Stimulated activated CD4-positive, alpha-beta T cell treated with anti-CD3 and anti-CD28 coated beads, Interleukin-1b, Interleukin-23, amount 100 ng/mL, for 24 hours (primary cell): ENCODE data around the gene OTOF.

Source experiments
- DNase-seq, 4 experiments: peaks; one replicate each; pipeline ENCODE4 v3.0.0-alpha.2; 2020; ENCODE audit warnings: low read depth in 4 of 4, low spot score in 1 of 4

The OTOF gene

DNA sequence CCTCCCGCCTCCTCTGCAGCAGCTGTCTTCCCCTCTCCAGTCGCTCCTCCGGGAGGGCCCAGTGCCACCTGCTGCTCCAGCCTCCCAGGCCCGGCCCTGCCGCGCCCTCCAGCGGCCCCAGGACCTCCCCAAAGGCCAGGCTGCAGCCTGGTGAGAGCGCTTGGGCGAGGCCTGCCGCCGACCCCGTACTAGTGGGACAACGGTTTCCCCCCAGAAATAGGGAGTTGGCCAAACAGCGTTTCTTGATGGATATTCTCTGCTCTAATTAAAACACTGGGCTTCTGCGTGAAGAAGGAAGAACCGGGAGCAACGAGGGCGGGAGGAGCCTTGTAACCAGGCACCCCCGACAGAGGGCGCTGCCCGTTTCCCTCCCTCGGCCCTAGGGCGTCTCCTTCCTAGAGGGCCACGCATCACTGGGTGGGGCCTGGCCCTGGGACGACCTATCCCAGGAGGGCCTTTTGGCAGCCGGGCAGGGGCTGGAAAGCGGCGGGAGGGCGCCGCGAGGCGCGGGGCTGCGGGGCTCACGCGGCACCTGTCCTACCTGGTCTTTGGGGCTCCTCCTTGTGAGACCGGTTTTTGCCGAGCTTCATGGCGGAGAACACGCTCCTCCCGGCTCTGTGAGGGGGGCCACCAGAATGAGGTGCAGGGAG, 25.4 kb upstream of the OTOF start:
- peak; percentile 69 to 87 (median 78) for DNase-seq

DNA sequence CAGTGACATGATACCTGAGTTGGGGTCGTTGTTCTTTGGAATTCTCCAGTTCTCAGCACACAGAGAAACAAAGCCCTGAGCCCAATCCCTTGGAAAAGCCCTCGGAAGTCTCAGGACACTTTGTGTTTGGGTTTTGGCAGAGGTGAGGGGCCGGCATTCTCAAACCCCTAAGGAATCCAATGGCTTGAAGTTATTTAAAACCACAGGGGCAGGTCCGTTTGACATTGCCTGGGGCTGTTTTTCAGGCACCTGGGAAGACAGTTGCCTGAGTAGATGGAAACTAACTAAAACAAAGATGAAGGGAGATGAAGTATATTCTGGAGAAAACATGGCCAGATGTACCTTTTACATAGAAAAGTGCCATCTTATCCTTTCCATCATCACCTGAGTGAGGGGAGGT, 22.5 kb upstream of the OTOF start:
- no peak for DNase-seq

DNA sequence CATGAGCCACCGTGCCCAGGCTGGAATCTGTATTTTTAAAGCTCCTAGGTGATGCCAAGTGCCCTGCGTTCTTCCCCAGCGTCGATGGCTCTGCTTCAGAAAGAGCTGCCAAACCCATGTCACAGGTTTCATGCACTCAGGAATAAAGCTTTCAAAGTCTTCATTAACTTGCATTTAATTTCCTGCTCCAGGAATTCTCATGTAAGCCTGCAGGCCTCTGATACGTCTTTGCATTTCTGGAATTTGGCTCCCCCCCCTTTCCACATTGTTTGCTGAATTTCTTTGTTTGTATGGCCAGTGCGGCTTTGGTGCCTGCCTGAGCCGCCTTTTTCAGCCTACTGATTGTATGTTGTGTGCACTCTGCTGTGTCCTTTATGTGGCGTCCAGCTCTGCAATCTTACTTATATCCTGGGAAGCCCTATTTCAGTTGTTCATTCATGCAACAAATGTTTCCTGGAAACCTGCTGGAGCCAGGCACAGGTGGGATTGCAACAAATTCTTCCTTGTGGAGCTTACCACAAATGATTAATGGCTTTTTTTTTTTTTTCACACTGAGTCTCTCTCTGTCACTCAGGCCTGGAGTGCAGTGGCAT, 17.9 kb upstream of the OTOF start:
- DNase-seq: no peak

DNA sequence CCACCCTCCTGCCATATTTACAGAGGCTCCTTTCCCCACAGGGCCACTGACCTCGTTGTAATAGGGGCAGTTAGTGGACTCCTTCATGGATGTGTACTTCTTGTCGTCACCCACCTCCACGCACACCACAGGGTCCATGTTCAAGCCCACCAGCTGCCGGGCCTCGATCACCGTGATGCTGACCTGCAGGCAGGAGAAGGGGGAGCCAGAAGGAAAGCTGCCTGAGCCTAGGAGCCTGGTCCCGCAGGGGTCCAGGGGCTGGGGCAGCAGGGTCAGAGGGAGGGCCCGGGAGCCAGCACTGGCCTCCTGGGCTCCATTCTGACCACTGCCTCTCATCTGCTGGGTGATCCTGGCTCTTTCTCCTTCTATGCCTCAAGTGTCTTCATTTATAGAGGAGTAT, 17.0 kb upstream of the OTOF start:
- no peak for DNase-seq

DNA sequence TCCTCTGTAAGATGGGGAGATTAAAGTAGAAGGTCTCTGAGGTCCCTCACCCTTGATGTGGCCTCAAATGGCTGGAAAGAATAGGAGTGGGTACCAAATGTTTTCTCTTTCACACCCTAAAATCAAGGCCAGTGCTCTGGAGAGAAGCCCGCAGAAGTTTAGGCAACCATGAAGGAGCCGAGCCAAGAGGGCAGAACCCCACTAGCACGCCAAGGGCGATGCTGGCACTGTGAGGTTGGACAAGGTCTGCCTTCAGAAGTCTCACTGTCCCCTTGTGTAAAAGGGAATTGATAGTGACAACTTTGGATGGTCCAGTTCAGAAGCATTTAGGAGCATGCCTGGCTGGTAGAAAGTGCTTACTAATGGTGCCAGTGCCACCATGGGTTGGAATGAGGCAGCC, 16.3 kb upstream of the OTOF start:
- no peak for DNase-seq

DNA sequence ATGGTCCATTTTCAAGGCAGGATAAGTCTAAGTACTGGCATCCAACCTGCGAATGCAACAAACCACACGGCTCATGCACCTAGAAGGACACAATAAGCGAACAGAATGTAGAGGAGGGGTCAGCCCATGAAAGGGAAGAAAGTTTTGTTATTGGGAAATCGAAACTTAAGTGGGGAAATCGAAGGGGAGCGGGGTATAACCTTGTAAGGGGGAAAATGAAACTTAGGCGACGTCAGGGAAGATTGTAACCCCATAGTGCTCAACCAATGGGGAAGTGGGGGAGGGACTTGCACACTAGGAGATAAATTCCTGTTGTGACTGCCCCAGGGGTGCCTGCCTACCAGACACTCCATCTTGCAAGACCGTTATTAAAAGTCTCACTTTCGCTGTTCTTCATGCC, 15.6 kb upstream of the OTOF start:
- DNase-seq: no peak

DNA sequence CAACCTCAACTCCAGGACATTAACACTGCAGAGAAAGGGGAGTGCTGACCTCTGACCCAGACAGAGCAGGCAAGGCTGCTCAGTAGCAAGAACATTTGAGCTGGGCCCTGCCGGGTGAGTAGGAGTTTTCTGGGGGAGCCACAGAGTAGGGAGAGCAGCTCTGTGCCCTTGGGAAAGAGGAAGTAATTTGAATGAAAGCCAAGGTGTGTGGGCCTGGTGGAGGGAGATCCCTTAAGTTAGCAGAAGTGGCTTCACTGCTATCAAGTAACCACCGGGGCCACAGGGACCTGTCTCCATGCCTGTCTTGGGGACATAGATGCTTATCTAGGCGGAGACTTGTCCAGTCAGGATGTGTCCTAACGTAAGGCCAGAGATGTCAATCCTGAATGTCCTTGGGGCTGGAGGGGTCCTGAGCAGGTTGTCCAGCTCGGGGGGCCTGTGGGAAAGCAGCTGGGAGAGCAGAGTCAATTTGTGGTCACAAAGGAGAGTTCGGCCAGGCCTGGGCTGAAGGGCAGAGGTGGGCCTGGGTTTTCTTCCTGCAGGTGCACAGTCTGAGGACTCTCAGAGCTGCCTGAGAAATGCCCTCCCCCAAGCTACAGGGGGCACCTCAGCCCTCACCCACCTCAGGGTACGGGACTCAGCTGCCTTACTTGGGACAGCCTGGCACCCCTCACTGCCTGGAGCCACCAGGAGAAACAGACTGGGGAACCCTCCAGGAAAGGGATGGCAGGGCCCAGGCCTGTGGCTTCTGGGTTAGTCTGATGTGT, 15.0 kb upstream of the OTOF start:
- DNase-seq: no peak

DNA sequence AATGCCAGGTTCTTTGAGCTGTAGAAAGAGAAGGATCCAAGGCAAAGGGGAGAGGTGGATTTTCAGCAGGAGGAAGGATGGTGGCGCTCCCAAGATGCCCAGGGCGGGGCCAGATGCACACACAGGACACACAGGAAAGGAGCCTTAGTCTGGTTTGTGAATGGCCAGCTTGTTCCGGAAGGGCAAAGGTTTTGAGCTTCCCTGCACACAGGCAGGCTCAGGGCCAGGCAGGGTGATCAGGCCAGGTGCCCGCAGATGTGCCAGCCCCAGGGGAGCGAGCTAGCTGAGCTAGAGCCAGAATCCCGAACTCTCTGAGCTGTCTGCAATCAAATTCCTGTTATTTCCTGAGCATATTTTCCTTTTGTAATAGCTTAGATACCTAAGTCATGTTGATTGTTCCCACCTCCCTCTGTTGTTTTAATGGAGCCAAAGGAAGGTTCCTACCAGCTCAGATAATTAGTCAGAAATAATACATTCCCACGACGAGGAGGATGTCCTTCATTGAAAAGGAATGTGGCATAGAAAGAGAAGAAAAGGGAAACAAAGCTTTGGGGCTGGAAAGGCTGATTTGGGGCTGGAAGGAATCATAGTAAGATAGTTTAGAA, 13.7 kb upstream of the OTOF start:
- no peak for DNase-seq

DNA sequence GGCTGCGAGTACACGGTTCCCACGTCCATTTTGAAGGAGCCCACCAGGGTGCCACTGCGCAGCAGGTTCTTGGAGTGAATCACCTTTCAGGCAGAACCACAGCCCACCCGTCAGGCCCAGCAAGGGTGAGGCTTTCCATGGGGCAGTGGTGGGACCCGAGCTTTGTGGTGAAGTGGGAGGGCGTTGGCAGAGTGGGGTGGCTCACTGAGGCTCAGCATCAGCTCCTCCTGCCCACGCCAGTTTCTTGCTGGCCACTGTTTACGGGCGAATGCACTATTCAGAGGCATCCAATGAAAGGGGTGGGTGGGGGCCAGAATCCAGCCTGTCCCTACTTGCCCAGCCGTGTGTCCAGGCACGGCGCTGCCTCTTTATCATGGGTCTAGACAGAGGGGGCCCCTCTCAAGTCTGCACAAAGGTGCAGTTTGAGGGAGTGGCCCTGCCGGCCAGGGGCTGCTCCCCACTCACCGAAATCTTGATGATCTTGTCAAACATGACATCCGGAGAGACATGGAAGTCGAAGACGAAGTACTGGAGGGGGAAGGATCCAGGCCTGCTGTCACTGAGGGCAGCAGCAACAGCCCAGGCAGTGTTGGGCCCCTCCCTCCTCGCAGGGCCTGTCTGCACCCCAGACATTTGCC, 11.4 kb upstream of the OTOF start:
- no peak for DNase-seq

DNA sequence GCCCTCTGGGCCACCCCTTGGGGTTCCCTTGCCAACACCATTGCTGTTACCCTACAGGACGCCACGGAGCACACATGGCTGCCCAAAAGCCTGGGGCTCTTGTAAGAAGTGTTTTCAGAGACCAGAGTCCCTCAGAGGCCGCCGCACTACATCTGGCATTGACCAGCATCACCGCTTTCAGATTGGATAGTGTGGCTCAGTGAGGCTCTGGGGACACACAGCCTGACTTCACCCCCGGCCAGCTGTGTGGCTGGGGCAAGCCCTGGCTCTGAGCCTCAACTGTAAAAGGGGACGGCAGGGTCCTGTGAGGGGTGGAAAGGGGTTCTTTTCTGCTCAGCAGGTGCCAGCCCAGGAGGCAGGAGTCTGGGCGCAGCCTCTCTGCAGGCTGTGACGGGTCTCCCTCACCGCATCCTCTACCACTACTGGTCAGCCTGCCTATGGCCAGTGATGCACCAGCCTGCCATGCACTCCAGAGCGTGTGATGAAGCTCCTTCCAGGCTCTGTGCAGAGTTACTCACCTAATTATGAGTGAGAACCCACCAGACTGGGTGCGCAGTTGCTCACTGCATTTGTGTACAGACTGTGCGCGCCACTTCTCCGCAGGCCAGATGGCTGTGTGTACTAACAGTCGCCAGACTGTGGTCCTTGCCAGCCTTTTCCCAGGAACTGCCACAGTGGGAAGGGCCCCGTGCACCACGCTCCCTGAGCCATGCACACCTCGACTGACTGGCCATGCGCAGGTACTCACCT, 10.7 kb upstream of the OTOF start:
- DNase-seq: no peak

DNA sequence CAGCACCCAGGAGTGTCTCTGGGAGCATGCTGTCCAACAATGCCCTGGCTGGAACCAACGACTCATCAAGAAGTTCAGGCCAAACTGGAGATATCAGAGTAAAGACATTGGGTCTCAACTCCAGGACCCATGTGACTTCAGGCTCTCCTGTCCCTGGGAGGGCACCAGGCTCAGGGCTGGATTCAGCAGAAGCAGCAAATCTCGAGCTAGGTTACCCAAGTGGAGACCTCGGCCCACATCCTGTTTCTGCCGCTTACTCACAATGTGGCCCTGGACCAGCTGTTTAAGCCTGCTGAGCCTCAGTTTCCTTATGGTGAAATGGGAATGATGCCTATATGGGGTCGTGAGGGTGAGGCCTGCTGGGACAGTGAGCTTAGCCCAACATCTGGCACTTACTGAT, 9.3 kb upstream of the OTOF start:
- DNase-seq: no peak

DNA sequence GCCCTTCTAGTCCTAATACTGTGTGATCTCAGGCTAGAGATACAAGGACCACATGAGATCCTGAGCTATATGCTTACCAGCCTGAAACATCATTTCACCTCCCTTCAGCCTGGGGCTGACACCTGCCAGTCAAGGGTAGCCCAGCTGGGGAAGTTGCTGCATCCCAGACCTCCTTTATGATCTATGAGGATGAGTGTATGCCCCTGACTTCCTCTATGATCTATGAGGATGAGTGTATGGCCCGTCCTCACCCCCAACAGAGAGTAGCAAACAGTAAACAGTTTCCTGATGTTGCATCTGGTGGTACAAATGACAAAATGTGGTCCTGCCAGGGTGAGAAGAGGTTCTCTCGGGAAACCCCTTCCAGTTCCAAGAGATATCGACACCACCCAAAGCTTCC, 8.9 kb upstream of the OTOF start:
- DNase-seq: no peak

DNA sequence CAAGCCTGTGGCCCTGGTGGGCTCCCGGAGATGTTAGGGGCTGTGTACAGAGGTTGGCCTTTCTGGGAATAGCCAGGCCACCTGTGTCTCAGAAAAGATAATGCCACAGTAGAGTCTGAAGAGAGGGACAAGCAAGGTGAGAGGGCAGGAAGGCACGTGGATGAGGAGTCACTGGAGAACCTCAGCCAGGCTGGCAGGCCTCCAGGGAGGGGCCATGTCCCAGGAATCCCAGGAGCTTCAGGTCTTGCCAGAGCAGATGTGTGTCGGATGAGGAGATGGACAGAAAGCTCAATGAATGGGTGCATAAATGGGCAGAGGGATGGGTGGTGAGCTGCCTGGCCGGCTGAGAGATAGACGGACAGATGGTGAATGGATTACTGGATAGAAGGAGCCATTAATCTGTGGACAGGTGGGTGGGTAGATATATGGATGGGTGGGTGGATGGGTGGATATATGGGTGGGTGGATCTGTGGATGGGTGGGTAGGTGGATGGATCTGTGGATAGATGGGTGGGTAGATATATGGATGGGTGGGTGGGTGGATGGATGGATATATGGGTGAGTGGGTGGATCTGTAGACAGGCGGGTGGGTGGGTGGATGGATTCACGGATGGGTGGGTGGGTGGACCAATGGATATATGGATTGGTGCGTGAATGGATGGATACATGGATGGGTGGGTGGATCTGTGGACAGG, 7.9 kb upstream of the OTOF start:
- DNase-seq: no peak

DNA sequence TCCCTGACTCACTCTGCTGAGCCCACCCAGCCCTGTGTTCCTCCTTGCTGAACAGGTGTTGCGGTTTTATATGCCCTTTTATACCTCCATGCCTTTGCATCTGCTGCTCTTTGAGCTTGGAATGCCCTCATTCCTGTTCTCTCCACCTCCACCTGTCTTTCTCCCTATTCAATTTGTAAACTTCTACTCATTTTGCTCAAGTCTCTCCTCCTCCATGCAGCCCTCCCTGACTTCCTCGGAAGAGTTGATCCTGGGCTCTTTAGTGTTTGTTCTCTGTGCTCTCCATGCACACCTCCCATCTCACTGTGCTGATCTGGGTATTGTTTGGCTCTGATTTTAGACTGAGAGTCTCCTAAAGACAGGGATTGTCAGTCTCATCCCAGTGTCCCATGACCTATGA, 7.2 kb upstream of the OTOF start:
- DNase-seq: no peak

DNA sequence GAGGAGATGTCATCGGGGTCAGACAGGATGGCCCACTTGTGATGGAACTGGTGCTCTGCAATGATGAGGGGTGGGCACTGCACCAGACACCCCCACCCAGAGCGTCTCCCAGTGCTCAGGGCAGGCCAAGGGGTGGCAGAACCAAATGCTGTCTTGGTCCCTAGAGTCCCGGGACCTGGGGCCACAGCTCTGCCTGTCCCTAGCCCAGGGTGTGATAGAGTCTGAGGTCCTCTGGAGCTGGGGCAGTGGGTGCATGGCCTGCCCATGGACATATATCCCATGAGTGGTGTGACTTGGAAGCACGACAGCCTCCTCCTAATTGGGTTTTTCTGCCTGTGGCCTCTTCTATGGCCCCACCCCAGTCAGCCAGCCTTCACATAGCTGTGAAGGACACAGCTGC, 6.7 kb upstream of the OTOF start:
- DNase-seq: no peak

DNA sequence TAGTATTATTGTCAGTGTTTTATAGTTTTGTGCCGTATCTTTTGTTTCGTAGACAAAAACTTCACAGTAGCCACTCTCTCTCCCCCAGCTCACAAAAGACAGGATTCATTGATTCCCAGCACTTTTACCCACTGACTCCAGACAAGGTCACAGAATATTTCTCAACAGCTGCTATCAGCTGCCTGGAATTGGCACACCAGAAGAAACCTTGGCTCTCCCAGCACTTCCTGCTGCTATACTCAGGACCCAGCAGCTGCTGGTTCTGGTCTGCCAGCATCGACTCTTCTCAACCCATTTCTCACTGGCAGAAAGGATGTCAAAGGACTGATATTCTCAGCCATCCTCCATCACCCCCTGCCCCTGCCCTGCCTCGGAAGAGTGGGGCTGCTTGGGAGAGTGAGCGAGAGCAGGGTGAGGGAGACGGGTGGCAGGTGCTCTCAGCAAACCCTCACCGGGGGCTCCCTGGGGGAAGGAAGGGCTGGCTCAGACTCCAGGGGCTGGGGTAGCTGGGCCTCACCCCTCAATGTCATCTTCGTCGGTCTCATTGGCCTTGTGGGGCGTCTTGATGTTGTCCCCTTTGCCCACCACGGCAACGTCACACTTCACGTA, 6.1 kb upstream of the OTOF start:
- DNase-seq: no peak

DNA sequence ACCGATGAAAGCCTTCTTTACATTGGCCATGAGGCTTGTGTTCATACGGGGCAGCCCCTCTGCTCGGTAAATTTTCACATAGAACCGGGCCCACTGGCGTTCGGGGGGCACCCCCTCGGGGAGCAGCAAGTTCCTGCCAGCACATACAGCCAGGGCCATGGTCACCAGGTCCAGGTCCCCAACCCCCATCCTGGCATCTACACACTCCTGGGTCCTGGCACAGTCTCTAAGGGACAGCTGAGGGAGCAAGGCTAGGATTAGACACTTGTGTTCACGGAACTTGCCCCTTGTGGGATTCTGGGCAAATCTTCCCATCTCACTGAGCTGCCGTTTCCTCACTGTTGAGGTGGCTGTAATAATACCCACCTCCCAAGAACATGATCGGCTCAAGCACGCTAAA, 5.6 kb upstream of the OTOF start:
- no peak for DNase-seq

DNA sequence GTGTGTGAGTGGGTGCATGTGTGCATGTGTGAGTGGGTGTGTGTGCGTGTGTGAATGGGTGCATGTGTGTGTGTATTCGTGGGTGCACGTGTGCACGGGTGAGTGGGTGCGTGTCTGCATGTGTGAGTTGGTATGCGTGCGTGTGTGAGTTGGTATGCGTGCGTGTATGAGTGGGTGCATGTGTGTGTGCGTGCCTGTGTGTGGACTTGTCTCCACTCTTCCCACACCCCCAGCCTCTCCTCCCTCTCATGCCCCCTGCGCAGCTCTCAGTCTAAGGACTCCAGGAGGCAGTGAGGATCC, 5.1 kb upstream of the OTOF start:
- DNase-seq: no peak

DNA sequence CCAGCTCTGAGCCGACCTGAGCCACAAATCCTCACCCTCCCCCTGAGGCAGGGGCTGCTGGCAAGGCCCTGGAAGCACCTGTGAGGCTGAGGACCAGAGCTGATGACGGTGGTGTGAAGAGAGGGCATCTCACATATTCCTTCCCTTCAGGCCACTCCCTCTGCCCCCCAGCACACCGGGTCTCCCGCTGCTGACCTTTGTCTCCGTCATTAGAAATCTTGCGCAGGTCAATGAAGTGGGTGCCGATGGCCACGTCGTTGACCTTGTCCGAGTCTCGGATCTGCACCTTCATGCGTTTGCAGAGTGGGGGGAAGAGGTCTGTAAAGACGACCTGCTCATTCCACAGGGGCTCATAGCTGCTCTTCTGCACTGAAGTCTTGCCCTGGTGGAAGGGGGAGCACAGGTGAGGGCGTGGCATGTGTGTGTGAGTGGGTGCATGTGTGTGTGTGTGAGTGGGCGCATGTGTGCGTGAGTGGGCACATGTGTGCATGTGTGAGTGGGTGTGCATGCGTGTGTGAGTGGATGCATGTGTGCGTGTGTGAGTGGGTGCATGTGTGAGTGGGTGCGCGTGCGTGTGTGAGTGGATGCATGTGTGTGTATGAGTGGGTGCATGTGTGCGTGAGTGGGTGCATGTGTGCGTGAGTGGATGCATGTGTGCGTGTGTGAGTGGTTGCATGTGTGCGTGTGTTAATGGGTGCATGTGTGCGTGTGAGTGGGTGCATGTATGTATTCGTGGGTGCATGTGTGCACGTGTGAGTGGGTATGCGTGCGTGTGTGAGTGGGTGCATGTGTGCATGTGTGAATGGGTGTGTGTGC, 4.5 kb upstream of the OTOF start:
- no peak for DNase-seq
